Activated T-helper 1 cell treated with anti-CD3 and anti-CD28 coated beads, Interleukin-2, amount 50 U/mL, for 16 hours (primary cell): ENCODE results near the gene CNPY1.

ENCODE experiments used
- DNase-seq, 2 donors: peaks; one replicate each; pipeline ENCODE4 v3.0.0-alpha.2; 2020; ENCODE audit warnings: low read depth in 1 of 2, low spot score in 1 of 2

CNPY1 gene

DNA sequence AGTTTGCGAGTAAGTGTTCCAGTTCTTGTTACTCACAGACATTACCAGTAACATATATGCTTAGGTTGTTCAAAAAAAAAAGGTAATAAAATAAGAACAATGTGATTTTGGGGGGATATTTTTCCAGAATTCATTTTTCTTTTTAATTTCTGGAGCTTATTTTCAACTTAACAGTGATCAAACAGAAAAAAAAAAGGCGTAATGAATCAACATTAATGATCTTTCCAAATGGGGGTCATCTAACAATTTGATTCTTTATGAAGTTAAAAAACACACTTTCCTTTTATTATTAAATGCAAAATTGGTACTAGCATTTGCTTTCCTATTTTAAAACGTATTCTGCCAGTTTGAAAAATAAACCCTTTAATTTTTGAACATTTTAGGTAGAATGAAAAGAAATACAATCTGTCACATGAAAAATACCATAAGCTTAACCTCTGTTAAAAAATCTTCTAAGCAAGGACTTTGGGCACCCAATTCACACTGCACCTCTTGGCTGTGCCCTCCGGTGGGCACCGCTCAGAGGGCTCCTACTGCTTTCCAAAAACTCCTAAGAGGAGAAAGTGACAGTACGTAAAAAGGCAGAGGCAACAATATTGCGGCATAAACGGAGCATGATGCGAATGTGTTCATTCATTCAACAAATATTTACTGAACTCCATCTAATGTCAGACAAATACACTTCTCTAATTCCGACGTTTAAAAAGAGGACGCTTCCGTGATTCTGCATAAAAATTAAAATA is 32.6 kb downstream of the CNPY1 start:
- DNase-seq, result no peak

DNA sequence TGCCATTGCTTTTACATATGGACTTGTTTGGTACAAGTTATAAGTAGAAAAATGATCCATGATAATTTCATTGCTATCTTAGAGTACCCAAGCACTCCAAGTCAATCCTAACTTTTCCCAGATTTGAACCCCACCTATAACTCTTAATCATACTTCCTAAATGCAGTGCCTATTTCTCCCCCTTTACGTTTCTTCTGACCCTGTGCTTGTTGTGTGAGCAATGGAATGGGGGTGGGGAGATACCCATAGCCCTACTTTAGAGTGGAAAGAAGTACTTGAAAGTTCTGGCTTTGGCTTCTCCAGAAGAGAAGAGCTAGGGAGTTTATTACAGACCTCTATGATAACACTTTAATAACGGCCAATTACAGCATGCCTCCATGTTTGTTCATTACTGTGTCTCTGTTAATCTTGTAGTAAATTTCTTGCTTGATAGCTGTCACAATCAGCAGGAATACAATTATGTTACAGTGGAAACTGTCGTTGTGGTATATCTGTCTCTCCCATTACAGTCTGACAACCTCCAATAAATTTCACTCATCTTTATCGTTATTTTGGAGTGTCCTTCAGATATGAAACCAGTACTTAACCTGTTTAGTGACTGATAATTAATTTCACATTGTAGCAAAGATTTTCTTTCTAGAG is 34.0 kb downstream of the CNPY1 start:
- DNase-seq, result no peak

DNA sequence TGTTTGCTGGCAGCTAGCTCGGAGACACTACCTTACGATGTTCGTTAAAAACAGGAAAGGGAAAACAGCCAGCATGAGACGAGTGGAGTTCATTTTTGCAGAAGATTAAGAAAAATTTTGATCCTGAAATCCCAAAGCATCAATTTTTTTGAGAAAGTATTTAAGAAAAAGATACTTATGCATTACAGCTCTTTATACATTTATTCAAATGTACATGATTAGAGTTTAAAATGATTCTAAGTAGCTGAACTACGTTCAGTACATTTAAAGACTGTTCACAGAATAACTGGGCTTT is 34.7 kb downstream of the CNPY1 start:
- DNase-seq, result no peak

DNA sequence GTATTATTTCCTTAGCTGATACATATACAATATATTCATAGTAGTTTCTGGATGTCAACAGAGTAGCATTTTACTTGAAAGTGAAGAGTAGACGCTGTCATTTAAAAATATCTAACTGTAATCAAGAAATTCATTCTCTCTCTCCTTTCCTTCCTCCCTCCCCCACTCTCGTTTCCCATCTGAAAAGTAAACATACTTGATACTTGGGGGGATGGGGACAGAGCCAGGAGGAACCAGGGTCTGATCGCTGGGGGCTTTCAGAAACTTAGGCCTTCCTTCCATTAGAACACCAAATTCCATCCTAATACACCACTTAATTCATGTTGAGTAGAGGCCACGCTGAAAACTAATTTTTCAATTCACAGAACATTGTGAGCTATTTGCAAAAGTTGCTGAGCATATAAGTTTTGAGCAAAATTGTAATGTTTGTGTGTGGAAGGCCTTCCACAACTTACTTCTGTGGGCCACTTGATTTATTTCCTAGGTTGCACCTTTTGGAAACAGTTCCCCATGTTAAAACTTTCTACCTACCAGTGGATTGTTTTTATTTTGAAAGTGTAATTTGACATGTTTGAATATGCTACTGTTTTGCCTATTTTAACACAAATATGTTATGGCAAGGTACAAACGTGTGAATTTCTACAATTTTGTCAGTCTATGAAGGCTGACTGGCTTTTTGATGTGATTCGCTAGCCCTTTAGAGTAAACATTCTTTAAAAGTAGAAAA is 35.2 kb downstream of the CNPY1 start:
- DNase-seq, result no peak

DNA sequence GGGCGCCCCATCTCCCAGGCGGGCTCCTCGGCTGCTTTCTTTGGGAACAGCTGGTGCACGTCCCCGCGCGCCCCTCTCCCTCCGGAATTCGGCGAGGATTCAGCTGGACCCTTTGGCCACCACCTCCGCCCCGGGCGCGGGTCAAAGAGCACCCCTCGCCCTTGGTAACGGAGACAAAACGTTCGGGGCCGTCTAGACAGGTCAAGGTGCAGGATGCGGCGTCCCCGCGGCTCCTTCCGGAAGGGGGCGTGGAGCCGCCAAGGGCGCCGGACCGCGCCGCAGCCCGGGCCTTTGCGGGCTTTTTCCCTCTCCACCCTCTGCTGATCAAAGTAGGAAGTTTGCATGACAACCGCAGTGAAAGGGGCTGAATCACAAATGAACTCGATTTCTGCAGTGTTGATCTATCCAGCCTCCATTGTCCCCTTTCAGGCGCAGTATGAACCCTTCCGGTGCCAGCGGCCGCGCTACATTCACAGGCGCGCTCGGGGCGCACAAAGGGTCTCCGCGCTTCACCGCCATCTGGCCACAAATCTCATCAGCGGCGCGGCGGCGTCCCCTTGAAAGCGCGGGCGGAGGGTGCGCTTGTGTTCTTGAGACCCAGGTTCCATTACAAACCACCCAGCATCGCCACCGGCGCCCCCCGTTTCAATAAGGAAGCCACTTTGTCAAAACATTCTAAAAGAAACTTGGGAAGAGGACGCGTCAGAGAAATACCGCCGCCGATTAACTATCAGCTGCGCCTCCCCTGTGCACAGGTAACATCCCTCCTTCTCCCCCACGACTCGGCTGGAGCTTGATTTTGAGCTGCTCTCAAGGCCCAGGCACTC is 36.4 kb downstream of the CNPY1 start:
- no peak for DNase-seq

DNA sequence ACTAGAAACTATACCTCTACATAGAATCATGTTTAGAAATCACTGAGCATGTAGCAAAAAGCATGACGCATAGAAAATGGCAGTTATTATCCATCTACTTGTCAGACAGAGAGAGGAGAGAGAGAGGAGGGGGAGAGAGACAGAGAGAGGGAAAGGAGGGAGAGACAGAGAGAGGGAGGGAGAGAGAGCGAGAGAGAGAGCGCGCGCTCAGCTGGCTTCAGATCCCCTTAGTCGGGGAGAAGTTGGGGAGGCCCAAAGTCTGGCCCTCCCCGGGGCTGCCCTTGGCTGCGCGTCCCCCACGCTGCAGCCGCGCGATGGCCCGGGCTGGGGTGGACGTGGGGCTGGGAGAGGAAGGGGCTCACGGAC is 37.0 kb downstream of the CNPY1 start:
- DNase-seq, result no peak

DNA sequence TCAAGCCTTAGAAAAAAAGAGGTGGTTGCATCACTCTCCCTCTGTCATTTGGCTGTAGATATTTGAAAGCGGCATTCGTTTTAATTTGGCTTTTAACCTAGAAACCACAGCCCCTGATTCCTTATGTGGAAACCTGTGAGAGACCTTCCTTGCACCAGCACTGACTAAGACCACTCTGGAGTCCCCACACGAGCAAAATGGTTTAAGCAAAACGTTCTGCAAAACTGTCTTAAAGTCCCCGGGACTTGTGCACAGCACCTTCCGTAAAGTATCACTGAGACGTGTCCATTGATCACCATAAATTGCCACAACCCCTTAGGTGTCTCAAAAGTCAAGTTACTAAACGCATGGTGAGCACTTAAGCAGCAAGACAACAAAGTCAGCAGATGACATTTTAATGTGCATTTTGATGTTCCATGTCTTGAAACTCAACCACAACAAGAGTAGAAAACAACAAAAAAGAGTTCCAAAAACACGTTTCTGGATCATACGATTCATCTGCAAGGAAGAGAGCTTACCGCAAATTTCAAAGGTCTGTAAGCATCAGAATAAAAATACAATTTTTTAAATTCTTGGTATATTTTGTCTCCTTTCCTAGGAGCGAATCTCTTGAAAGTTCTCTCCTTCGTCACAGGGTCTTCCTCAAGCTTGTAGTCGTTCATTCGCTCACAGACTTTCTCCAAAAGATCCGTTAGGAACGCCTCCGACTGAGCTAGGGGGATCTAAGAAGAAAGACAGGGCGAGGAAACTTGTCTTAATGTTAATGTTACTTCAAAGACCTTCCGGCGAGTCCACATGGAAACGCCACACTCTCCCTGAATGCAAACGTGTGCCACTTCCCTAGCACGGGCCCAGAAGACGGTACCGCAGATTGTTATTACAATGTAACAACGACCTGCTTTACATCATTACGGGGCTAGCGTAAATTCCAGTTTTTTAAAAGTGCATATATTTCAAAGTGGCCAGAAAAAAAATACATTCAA is 37.7 kb downstream of the CNPY1 start:
- DNase-seq, result no peak

DNA sequence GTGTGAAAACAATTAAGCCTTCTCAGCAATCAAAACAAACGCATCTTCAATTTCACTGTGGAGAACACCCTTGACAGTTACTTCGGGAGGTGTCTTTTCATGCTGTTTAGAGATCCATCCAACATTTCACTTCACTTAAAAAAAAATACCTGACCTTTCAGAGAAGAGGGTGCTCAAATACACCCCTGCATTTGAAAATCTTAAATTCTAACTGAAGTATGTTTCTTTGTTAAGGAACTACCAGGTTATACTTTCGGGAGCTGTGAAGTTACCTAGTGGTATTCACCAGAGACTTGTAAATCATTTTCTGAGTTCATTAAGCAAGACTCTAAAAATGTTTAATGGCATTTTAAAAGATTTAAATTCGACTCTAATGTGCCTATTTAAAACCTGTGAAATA is 38.8 kb downstream of the CNPY1 start:
- DNase-seq, result no peak

DNA sequence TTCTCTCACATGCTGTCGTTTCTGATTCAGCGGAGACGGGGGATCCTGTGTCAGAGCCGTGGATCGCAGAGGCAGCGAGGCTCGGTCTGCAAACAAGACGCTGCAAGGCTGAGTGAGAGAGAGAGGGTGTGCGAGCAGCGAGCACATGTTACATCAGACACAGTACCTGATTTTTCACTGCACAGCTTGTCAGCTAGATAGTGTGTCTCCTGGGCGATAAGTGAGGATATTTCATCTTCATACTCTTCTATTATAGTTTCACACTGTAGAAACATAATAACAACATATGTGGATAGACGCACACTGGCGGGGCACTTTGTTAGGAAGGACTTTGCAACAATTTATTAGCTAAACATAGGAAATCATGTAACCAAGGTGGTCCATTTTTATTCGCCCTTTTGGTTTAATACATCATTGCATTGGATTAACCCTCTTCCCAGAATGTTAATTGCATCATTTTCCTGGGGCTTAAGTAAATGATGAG is 39.5 kb downstream of the CNPY1 start:
- no peak for DNase-seq

DNA sequence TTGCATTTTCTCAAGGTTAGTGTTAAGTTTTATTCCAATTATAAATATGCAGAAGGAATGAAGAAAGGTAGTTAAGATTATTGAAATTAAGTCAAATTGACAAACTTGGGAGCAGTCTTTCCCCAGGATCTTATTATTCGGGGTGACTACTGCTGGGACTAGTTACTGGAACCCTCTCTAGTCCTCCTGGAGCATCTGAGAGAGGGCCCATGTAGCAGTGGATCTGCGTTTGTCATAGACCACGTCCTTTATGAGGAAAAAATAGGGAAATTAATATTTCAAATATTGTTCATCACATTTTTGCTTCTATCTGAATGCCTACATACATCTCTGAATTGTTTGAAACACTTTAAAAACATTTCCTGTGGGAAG is 41.0 kb downstream of the CNPY1 start:
- DNase-seq, result no peak

DNA sequence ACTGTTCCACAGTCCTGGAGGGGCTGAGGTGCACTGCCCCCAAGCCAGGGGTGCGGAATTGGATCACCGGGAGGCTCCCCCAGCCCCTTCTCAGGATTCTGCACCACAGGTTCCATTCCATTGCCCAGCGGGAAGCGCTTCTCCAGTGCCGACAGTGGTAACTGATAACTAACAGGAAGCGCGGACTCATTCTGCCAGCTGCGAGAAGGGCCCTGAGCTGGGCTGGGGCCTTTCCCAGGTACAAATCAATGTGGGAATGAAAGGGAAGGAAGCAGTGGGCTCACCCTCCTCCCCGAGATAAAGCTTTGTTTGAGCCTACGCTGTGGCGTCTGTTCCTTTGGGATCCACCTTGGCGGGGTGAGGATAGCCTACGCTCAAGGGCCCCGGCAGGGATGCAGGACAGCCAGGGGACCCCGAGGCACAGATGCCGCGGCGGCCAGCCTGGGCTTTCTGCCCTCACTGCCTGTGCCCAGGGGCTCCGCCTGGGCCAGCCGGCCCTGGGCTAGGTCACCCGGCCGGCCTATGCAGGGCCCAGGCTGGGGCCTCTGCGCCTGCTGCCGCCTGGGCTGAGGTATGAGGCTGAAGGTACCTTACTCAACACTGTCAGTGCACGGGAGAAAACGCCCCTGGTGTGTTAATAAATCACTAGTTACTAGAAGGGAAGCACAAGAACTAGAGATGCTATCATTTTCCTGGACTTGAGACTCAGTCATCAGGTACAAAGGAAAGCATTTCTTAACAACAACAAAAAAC is 49.0 kb downstream of the CNPY1 start:
- no peak for DNase-seq

DNA sequence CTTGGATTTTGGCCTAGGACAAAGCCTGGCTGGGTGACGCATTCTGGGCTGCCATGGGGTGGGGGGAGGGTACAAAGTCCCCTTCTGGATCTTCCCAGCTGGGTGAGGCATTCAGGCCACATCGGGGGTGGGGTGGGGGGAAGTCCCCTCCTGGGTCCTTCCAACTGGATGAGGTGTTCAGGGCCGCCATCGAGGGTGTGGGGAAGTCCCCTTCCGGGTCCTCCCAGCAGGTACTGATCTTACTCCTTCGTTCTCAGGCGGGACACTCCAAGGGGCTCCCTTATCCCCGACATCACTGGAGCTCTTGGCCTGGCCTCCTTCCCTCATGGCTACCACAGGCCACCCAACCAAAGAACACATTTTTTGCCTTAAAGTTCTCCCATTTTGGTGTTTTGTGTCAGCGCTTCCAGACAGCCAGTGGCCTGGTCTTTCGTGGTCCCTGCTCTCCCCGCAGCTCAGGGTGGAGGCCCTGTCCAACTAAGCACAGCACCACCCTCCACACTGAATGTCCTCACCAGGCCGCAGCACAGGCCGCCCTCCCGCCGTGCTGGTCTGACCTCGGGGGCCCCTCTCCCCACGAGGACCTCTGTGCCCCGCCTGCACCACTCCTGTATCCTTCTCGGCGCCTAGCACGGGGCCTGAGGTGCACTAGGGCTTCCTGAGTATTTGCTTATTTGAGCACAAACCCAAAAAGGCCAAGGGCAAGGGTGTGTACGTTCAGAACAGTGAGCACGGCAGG is 49.9 kb downstream of the CNPY1 start:
- DNase-seq, result no peak

DNA sequence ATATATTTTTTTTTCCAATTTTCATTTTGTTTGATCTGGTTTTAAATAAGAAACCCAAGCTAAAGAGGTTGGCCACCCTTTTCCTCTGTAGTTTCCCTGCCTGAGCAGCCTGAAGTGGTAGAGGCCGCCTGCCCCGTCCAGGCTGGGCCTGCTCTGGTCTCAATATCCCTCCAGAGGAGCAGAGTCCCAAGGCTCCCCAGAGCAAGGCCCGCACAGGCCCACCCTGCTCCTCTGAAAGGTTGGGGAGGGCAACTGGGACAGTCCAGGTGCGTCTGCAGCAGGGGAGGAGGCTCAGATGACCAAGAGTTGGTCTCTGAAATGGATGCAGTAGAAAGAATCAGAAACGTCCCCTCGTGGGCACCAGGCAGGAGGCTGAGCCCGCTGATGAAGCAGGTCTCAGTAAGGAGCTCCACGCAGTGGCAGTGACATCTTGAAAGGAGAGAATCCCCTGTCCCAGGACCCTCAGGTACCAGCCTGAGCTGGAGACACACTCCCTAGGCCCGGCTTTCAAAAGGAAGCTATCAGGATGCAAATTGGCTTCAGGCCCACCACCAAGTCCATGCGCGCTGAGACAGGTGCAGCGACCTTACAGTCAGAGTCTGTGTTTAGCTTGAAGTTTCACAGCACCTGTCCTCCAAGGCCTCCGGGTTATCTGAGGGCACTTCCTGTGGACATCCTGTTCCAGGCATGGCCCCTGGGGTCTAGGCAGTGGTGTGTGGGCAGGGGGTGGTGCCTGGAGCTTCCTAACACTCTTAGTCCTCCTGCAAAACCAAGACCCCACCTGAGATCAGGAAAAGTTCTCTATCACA is 50.7 kb downstream of the CNPY1 start:
- DNase-seq, result no peak

DNA sequence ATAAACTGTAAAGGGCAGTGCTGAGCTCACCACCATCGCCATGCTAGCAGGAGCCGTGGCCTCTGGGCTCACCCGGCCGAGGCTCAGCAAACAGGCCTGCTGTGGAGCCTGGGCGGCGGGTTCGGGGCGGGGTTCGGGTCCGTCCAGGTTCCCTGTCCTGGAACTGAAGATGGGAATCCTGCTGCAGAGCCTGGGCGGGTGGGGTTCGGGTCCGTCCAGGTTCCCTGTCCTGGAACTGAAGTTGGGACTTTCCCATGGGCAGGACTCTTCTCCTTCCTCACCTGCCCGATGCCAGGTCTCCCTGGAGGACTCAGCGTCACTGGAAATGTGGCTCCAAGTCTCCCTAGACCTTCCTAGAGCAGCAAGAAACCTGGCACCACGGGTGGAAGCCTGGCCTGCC is 51.8 kb downstream of the CNPY1 start:
- no peak for DNase-seq

DNA sequence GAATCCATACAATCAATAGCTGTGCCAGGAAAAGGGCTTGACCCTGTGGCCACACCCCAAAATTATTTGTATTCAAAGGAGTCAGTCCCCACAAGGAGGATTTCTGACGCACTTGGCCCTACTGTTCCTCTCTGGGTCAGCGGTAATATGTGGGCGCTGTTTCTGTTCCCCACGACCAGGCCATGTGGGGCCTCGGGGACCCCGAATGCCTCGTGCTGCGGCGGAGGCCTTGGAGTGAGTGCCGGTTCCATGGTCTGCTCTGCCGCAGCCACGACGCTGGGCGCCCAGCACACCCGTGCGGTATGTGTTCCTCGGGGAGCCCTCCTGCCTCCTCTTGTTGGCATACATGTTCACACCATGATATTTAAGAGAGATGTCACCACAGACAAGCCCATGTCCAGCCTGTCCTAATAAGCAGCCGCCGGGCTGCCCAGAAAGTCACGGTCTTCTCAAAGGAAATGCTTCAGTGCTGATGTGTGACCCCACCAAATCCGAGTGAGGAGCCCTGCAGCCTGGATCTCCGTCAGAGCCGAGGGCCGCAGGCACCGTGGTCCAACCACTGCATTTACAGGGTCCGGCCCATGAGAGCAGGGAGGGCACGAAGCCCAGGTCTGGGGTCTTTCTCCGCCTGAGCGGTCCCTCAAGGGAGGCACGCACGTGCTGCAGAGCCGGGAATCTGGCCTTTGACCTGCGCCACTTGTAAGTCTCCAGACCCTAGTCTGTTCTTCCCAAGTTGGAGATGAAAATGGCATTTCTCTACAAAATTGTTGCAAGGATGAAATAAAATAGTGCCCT is 52.4 kb downstream of the CNPY1 start:
- no peak for DNase-seq

DNA sequence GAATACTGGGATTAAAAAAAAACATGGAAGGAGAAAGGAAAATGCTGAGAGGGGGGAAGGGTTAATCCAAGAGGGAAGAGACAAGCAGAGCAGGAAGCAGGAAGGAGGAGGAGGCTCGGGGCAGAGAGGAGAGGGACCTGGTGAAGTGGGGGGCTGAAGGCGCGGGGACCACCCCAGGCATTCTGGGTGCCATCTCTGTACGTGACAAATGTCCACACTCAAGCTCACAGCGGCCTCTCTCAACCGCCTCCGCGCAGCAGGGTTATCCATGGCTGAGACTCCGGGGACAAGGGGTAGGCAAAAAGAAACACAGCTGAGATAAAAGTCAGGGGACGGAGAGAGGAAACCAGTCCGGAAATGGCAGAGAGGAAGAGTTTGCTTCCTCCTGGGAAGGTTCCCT is 54.5 kb downstream of the CNPY1 start:
- no peak for DNase-seq
